A673 (cell line): ENCODE data around the gene DNAH2. TPM values are rescaled to one million over a fixed set of nuclear protein-coding genes. Genes with fewer than 3 reads are reported as not detected.

ENCODE experiments used
- BruUV-seq: library from RNA; stranded (reverse); fragments of 400-500 nt; replicated peaks from 2 replicates; lab custom pipeline; 2021; lab: Mats Ljungman, UMichigan
- CTCF ChIA-PET: fragments of 300-600 bp; sonication (Branson Sonifier 250); formaldehyde crosslinking; loops from one replicate; lab custom pipeline; 2022; ENCODE audit warnings: antibody characterized with exemption; lab: Charles Lee
- POLR2A ChIA-PET: fragments of 300-600 bp; sonication (Branson Sonifier 250); formaldehyde crosslinking; loops from one replicate; lab custom pipeline; 2022; ENCODE audit warnings: antibody characterized with exemption; ENCODE audit not compliant: low non-redundant PET; lab: Charles Lee
- DNase-seq: peaks from one replicate; pipeline ENCODE4 v3.0.0-alpha.2; 2015; ENCODE audit warnings: low spot score
- H3K27ac ChIP-seq: fragments of 200-600 bp; sonication (generic); 2 replicates; pipeline ENCODE4 v1.5.1; 2016; ENCODE audit warnings: mixed run types, low read depth, mild to moderate bottlenecking, mixed read lengths, antibody characterized with exemption, low read length; ENCODE audit not compliant: poor library complexity, severe bottlenecking
- H3K27me3 ChIP-seq: fragments of 200-600 bp; sonication (generic); replicated peaks from 2 replicates; pipeline ENCODE4 v1.6.1; 2017; ENCODE audit warnings: mixed run types, low read depth, mild to moderate bottlenecking, mixed read lengths, antibody characterized with exemption, low read length; ENCODE audit not compliant: insufficient read depth, poor library complexity
- H3K36me3 ChIP-seq: fragments of 200-600 bp; sonication (generic); 2 replicates; pipeline ENCODE4 v1.6.1; 2016; ENCODE audit warnings: mixed run types, mild to moderate bottlenecking, mixed read lengths, antibody characterized with exemption, low read length; ENCODE audit not compliant: insufficient read depth, poor library complexity, severe bottlenecking
- H3K4me1 ChIP-seq: fragments of 200-600 bp; sonication (generic); 2 replicates; pipeline ENCODE4 v1.6.1; 2017; ENCODE audit warnings: mixed run types, mild to moderate bottlenecking, mixed read lengths, antibody characterized with exemption, low read length; ENCODE audit not compliant: insufficient read depth, poor library complexity, severe bottlenecking
- H3K4me3 ChIP-seq: fragments of 200-600 bp; sonication (generic); 2 replicates; pipeline ENCODE4 v1.5.1; 2016; ENCODE audit warnings: low read depth, mixed run types, mild to moderate bottlenecking, mixed read lengths, low read length; ENCODE audit not compliant: poor library complexity, severe bottlenecking
- H3K9me3 ChIP-seq: fragments of 200-600 bp; sonication (generic); 2 replicates; pipeline ENCODE4 v1.6.1; 2016; ENCODE audit warnings: mixed run types, low read depth, mild to moderate bottlenecking, mixed read lengths, antibody characterized with exemption, low read length; ENCODE audit not compliant: poor library complexity, severe bottlenecking
- CTCF ChIP-seq: fragments of 300-800, 200-600 bp; sonication (generic); conservative IDR thresholded peaks from 2 replicates; pipeline ENCODE4 v1.5.1; 2017; ENCODE audit warnings: low read depth, mild to moderate bottlenecking, antibody characterized with exemption, low read length, moderate library complexity, mixed read lengths
- EZH2 ChIP-seq: fragments of 200-600 bp; sonication (generic); IDR thresholded peaks from 2 replicates; pipeline ENCODE4 v1.6.1; 2017; ENCODE audit warnings: borderline replicate concordance, low read depth, mild to moderate bottlenecking, mixed read lengths, antibody characterized with exemption, low read length; ENCODE audit not compliant: poor library complexity, severe bottlenecking
- intact Hi-C: fragments of 100-400 bp; cut with micrococcal nuclease; formaldehyde crosslinking; loops from one replicate; pipeline ENCODE4 v1.10.0; 2022; ENCODE audit not compliant: unreplicated experiment
- total RNA-seq: library from RNA; stranded (reverse); gene quantifications from 2 replicates; pipeline ENCODE4 v1.2.3, GENCODE V29; 2021

The DNAH2 gene
- total RNA-seq, 1 experiment from 2014 or later, result 0.15 TPM

GRCh38 chr17:7711051-7711755 is 6.3 kb upstream of the DNAH2 start:
- intact Hi-C loops, result no loop called here
- DNase-seq, result no peak
- TF ChIP-seq CTCF (peak; percentile 35), EZH2 (no peak)
- Histone ChIP-seq H3K36me3 (no peaks in the 10 kb centered on the region), H3K4me3 (no peak overlapping the region), H3K27ac (no peak overlapping the region), H3K4me1 (peaks cover 8% of the 10 kb centered on the region), H3K27me3 (no peaks in the 10 kb centered on the region), H3K9me3 (no peaks in the 10 kb centered on the region)
- ChIA-PET CTCF (no interaction called here), POLR2A (no interaction called here)
- BruUV-seq, result no TSS peak

GRCh38 chr17:7712111-7712771 is 5.3 kb upstream of the DNAH2 start:
- peak; percentile 63 for DNase-seq
- Histone ChIP-seq H3K36me3 (no peaks in the 10 kb centered on the region), H3K4me1 (peaks cover 10% of the 10 kb centered on the region), H3K4me3 (no peak overlapping the region), H3K9me3 (no peaks in the 10 kb centered on the region), H3K27ac (no peak overlapping the region), H3K27me3 (no peaks in the 10 kb centered on the region)
- ChIA-PET CTCF (interaction anchor here (0.7 kb wide), 2 partner anchors 15 to 123 kb away, joined by 4 read pairs; no protein-coding TSS in a partner anchor), POLR2A (no interaction called here)
- BruUV-seq, result no TSS peak
- intact Hi-C loops, result no loop called here
- TF ChIP-seq EZH2 (no peak), CTCF (no peak)

- CTCF ChIA-PET, result interaction anchor here (0.6 kb wide), 1 partner anchor 341 kb away, joined by 3 read pairs; no protein-coding TSS in a partner anchor
- intact Hi-C loops, result no loop called here
Observed at GRCh38 chr17:7713782-7714181, 3.8 kb upstream of the DNAH2 start.

More at GRCh38 chr17:7713782-7714181, 3.8 kb upstream of the DNAH2 start:
- POLR2A ChIA-PET, result no interaction called here
- Histone ChIP-seq H3K27me3 (no peaks in the 10 kb centered on the region), H3K4me1 (peaks cover 18% of the 10 kb centered on the region), H3K9me3 (no peaks in the 10 kb centered on the region), H3K36me3 (no peaks in the 10 kb centered on the region), H3K4me3 (no peak overlapping the region), H3K27ac (no peak overlapping the region)
- no peak for DNase-seq
- BruUV-seq, result no TSS peak
- TF ChIP-seq CTCF, result no peak
- TF ChIP-seq EZH2, result no peak
